CD14-positive monocyte (primary cell): ENCODE measurements around the gene ZBTB49. TPM values are rescaled to one million over a fixed set of nuclear protein-coding genes. Genes with fewer than 3 reads are reported as not detected.
A peak's percentile ranks its signal among the peaks of the same experiment; 100 is the strongest.

Source experiments
- DNase-seq, 3 donors: peaks; one replicate each; pipeline ENCODE4 v3.0.0-alpha.2; 2011 to 2022
- H2AFZ ChIP-seq: 2 replicates; pipeline ENCODE4 v1.6.0; 2012; ENCODE audit warnings: mild to moderate bottlenecking, low read depth, low read length, inconsistent platforms; ENCODE audit not compliant: insufficient read depth, poor library complexity, severe bottlenecking
- H3K27ac ChIP-seq, 2 donors: 1 replicate in 1 of 2; 2 replicates in 1 of 2; pipeline ENCODE4 v1.5.1; 2012 to 2013; ENCODE audit warnings: low read length in 2 of 2, control low read depth in 1 of 2, inconsistent platforms in 1 of 2, low read depth in 1 of 2, mild to moderate bottlenecking in 1 of 2
- H3K27me3 ChIP-seq, 2 donors: one replicate each; pipeline versions ENCODE4 v1.6.0 to v1.6.1; 2011 to 2013; ENCODE audit warnings: low read length in 2 of 2; ENCODE audit not compliant: control insufficient read depth in 2 of 2, insufficient read depth in 2 of 2
- H3K36me3 ChIP-seq, 2 donors: replicated peaks in 1 of 2; 1 replicate in 1 of 2; 2 replicates in 1 of 2; pipeline versions ENCODE4 v1.5.1 to v1.6.1; 2012 to 2013; ENCODE audit warnings: low read length in 2 of 2, control low read depth in 1 of 2, inconsistent platforms in 1 of 2, mild to moderate bottlenecking in 1 of 2; ENCODE audit not compliant: insufficient read depth in 2 of 2, control insufficient read depth in 1 of 2
- H3K4me1 ChIP-seq, 2 donors: 1 replicate in 1 of 2; 2 replicates in 1 of 2; pipeline versions ENCODE4 v1.5.1 to v1.6.1; 2012 to 2013; ENCODE audit warnings: low read length in 2 of 2, control low read depth in 1 of 2, inconsistent platforms in 1 of 2, mild to moderate bottlenecking in 1 of 2, moderate library complexity in 1 of 2; ENCODE audit not compliant: insufficient read depth in 2 of 2, control insufficient read depth in 1 of 2
- H3K4me2 ChIP-seq: replicated peaks from 2 replicates; pipeline ENCODE3; 2012; ENCODE audit warnings: low read length, moderate library complexity, mild to moderate bottlenecking; ENCODE audit not compliant: poor library complexity, severe bottlenecking; ENCODE audit errors: extremely low read depth
- H3K4me3 ChIP-seq, 3 experiments: fragments of 200-600 bp in 1 of 3; sonication (generic) in 1 of 3; replicated peaks in 1 of 3; 1 replicate in 2 of 3; 2 replicates in 1 of 3; pipeline ENCODE4 v1.5.1; 2011 to 2013; ENCODE audit warnings: low read length in 3 of 3, mild to moderate bottlenecking in 3 of 3, control low read depth in 2 of 3, low read depth in 2 of 3, inconsistent platforms in 1 of 3, moderate library complexity in 1 of 3
- H3K79me2 ChIP-seq: 2 replicates; pipeline ENCODE4 v1.6.0; 2012; ENCODE audit warnings: mild to moderate bottlenecking, control low read depth, inconsistent platforms, low read length, moderate library complexity; ENCODE audit not compliant: insufficient read depth
- H3K9ac ChIP-seq: 2 replicates; pipeline ENCODE4 v1.6.0; 2017; ENCODE audit warnings: low read length, mild to moderate bottlenecking; ENCODE audit not compliant: insufficient read depth, poor library complexity, severe bottlenecking
- H3K9me3 ChIP-seq, 2 donors: replicated peaks in 1 of 2; 1 replicate in 1 of 2; 2 replicates in 1 of 2; pipeline versions ENCODE4 v1.5.1 to v1.6.1; 2012 to 2013; ENCODE audit warnings: low read length in 2 of 2, control low read depth in 1 of 2; ENCODE audit not compliant: control insufficient read depth in 1 of 2, insufficient read depth in 1 of 2
- H4K20me1 ChIP-seq: 2 replicates; pipeline ENCODE4 v1.6.0; 2012; ENCODE audit warnings: mild to moderate bottlenecking, low read length, control low read depth, moderate library complexity; ENCODE audit not compliant: insufficient read depth
- H3K27ac Mint-ChIP-seq, 7 donors: one replicate each; pipeline ENCODE4 v1.8.0; 2020; ENCODE audit warnings: mild to moderate bottlenecking in 7 of 7, mixed read lengths in 7 of 7, moderate library complexity in 6 of 7, inconsistent platforms in 2 of 7
- H3K27me3 Mint-ChIP-seq, 3 donors: one replicate each; pipeline ENCODE4 v1.8.0; 2021 to 2022; ENCODE audit warnings: low read depth in 3 of 3, mild to moderate bottlenecking in 3 of 3, mixed read lengths in 3 of 3, moderate library complexity in 3 of 3, inconsistent platforms in 1 of 3
- H3K36me3 Mint-ChIP-seq, 2 donors: one replicate each; pipeline ENCODE4 v1.8.0; 2020; ENCODE audit warnings: mixed read lengths in 2 of 2, inconsistent platforms in 1 of 2, mild to moderate bottlenecking in 1 of 2
- H3K4me1 Mint-ChIP-seq: one replicate; pipeline ENCODE4 v1.8.0; 2020; ENCODE audit warnings: mild to moderate bottlenecking, mixed read lengths
- H3K4me3 Mint-ChIP-seq, 2 donors: one replicate each; pipeline ENCODE4 v1.8.0; 2020; ENCODE audit warnings: mild to moderate bottlenecking in 2 of 2, mixed read lengths in 2 of 2, moderate library complexity in 1 of 2
- H3K9me3 Mint-ChIP-seq, 7 donors: one replicate each; pipeline ENCODE4 v1.8.0; 2020 to 2022; ENCODE audit warnings: mixed read lengths in 7 of 7, mild to moderate bottlenecking in 6 of 7, moderate library complexity in 6 of 7, inconsistent platforms in 2 of 7
- WGBS: methylation state at CpG from one replicate; pipeline ENCODE4 v1.1.5; 2013; ENCODE audit warnings: missing lambda C conversion rate; ENCODE audit not compliant: insufficient coverage; 5-methylcytosine and 5-hydroxymethylcytosine counted together
- intact Hi-C, 2 donors: fragments of 100-400 bp; cut with micrococcal nuclease; formaldehyde crosslinking; loops; one replicate each; pipeline versions ENCODE4 v1.15.0 to v1.15.1; 2023
- polyA plus RNA-seq, 3 donors: library from polyadenylated mRNA; depleted of rRNA in 1 of 3; unstranded in 2 of 3; stranded (reverse) in 1 of 3; fragments of 300-500 nt in 2 of 3; fragments of >200 nt in 1 of 3; fragmentation: Illumina TruSeq in 2 of 3; gene quantifications; 1 replicate in 2 of 3; 2 replicates in 1 of 3; pipeline ENCODE4 v1.2.3, GENCODE V29; 2012 to 2021
- TF ChIP-seq, protein P1 (sequence below): fragments of 200-600 bp; IDR thresholded peaks from one replicate; pipeline ENCODE4 v1.8.0; 2022; ENCODE audit warnings: antibody characterized with exemption, mild to moderate bottlenecking

Gene ZBTB49
- polyA plus RNA-seq, 3 donors: 1.4 to 3.8 (median 1.7) TPM

DNA sequence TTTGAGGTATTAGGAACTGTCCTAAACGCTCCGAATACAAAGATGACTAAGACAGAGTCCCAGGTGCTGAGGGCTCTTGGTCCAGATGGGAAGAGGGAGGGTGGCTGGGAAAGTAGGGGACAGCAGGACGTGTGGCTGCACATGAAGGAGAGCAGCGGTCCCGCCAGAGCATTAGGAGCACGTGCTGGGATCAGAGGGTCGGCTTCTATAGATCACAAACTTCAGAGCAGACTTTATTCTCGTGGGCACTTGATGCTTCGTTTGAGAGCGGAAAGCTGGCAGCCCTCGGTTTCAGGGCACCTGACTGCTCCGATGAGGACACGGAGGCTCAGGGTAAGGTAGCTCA lies 26.1 kb downstream of the ZBTB49 start:
- Histone ChIP-seq H4K20me1 (no peaks in the 10 kb centered on the region), H3K27me3 (no peaks in the 10 kb centered on the region), H3K4me2 (no peak overlapping the region), H3K79me2 (no peaks in the 10 kb centered on the region), H3K4me1 (peaks cover 0 to 8% of the 10 kb centered on the region in 2 donors), H3K4me3 (no peak overlapping the region), H2AFZ (no peak overlapping the region), H3K9me3 (no peaks in the 10 kb centered on the region), H3K9ac (no peak overlapping the region), H3K27ac (no peak overlapping the region), H3K36me3 (peaks cover 65 to 86% of the 10 kb centered on the region in 2 donors)
- Mint-ChIP-seq H3K4me1 (peaks cover 7% of the 10 kb centered on the region), H3K36me3 (peaks cover 68 to 76% of the 10 kb centered on the region in 2 donors), H3K4me3 (no peak overlapping the region), H3K9me3 (no peaks in the 10 kb centered on the region), H3K27me3 (no peaks in the 10 kb centered on the region), H3K27ac (peak overlapping the region in 2 of 7 donors; percentile 4 to 5)
- TF ChIP-seq, protein P1, sequence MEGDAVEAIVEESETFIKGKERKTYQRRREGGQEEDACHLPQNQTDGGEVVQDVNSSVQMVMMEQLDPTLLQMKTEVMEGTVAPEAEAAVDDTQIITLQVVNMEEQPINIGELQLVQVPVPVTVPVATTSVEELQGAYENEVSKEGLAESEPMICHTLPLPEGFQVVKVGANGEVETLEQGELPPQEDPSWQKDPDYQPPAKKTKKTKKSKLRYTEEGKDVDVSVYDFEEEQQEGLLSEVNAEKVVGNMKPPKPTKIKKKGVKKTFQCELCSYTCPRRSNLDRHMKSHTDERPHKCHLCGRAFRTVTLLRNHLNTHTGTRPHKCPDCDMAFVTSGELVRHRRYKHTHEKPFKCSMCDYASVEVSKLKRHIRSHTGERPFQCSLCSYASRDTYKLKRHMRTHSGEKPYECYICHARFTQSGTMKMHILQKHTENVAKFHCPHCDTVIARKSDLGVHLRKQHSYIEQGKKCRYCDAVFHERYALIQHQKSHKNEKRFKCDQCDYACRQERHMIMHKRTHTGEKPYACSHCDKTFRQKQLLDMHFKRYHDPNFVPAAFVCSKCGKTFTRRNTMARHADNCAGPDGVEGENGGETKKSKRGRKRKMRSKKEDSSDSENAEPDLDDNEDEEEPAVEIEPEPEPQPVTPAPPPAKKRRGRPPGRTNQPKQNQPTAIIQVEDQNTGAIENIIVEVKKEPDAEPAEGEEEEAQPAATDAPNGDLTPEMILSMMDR: no peak
- WGBS: 97% methylated on average over 13 of the region's 13 CpGs
- DNase-seq: no peak
- intact Hi-C loops: no loop called here

DNA sequence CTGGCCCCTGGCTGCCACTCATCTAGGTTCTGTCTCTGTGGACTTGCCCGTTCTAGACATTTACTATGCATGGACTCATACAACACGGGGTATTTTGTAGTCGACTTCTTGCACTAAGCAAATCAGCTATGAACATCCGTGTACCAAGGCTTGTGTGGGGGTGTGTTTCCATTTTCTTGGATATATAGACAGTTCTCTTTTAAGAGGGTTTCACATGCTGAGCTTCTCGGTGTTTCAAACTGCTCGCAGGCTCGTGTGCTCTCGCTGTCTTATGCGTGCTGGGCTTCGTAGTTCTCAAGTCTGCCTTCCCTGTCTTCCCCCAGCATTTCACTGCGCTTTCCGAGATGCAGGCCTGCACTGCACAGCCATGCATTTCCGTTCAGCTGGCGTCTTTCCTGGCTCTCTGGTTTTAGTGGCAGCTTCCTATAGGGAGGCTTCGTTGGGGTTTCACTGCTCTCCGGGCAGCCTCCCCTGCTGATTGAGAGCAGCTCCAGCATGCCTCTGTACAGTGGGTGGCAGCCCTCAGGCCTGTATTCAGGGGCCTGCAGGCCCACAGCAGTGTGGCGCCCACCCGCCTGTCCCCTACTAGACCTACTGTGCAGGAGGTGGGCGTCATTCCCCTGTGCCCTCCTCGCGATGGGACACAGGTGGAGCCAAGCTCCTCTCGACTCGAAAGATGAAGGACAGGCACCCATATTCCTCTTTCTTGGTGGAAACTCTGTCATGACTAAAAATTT lies 27.6 kb downstream of the ZBTB49 start:
- Histone ChIP-seq H4K20me1 (no peaks in the 10 kb centered on the region), H3K27me3 (no peaks in the 10 kb centered on the region), H3K9ac (no peak overlapping the region), H2AFZ (no peak overlapping the region), H3K27ac (no peak overlapping the region), H3K4me2 (no peak overlapping the region), H3K4me1 (peaks cover 0 to 8% of the 10 kb centered on the region in 2 donors), H3K9me3 (no peaks in the 10 kb centered on the region), H3K4me3 (no peak overlapping the region), H3K79me2 (no peaks in the 10 kb centered on the region), H3K36me3 (peaks cover 71 to 93% of the 10 kb centered on the region in 2 donors)
- no peaks in the 10 kb centered on the region for H3K9me3 Mint-ChIP-seq
- TF ChIP-seq, protein P1: no peak
- DNase-seq: no peak
- peak overlapping the region in 1 of 7 donors; percentile 75 for H3K27ac Mint-ChIP-seq
- WGBS: 97% methylated on average over 16 of the region's 23 CpGs
- peaks cover 79 to 85% of the 10 kb centered on the region in 2 donors for H3K36me3 Mint-ChIP-seq
- peaks cover 7% of the 10 kb centered on the region for H3K4me1 Mint-ChIP-seq
- H3K4me3 Mint-ChIP-seq: no peak overlapping the region
- intact Hi-C loops: no loop called here
- H3K27me3 Mint-ChIP-seq: no peaks in the 10 kb centered on the region
